GM23248 (cell line): ENCODE measurements around the gene KCNA5. TPM values are rescaled to one million over a fixed set of nuclear protein-coding genes. Genes with fewer than 3 reads are reported as not detected.

Experiments
- DNase-seq: peaks from one replicate; pipeline ENCODE4 v3.0.0-alpha.2; 2015
- H2AFZ ChIP-seq: fragments of 200-600 bp; sonication (generic); 2 replicates; pipeline ENCODE4 v1.6.1; 2016; ENCODE audit warnings: antibody characterized with exemption
- H3F3A ChIP-seq: fragments of 200-600 bp; sonication (generic); 2 replicates; pipeline ENCODE4 v1.6.1; 2016; ENCODE audit warnings: mild to moderate bottlenecking, antibody characterized with exemption, mixed run types; ENCODE audit not compliant: insufficient read depth
- H3K27ac ChIP-seq: fragments of 200-600 bp; sonication (generic); 2 replicates; pipeline ENCODE4 v1.5.1; 2016; ENCODE audit warnings: mild to moderate bottlenecking
- H3K27me3 ChIP-seq: fragments of 200-600 bp; sonication (generic); replicated peaks from 2 replicates; pipeline ENCODE4 v1.6.1; 2016; ENCODE audit warnings: mild to moderate bottlenecking; ENCODE audit not compliant: insufficient read depth
- H3K36me3 ChIP-seq: fragments of 200-600 bp; sonication (generic); 2 replicates; pipeline ENCODE4 v1.6.1; 2016; ENCODE audit warnings: low read depth, mild to moderate bottlenecking
- H3K4me1 ChIP-seq: fragments of 200-600 bp; sonication (generic); 2 replicates; pipeline ENCODE4 v1.6.1; 2016; ENCODE audit warnings: mild to moderate bottlenecking; ENCODE audit not compliant: insufficient read depth
- H3K4me2 ChIP-seq: fragments of 200-600 bp; sonication (generic); one replicate; pipeline ENCODE4 v1.6.1; 2016; ENCODE audit warnings: mild to moderate bottlenecking; ENCODE audit not compliant: unreplicated experiment
- H3K4me3 ChIP-seq: fragments of 200-600 bp; sonication (generic); 2 replicates; pipeline ENCODE4 v1.5.1; 2016; ENCODE audit warnings: mild to moderate bottlenecking
- H3K79me2 ChIP-seq: fragments of 200-600 bp; sonication (generic); 2 replicates; pipeline ENCODE4 v1.6.1; 2016; ENCODE audit warnings: mild to moderate bottlenecking; ENCODE audit not compliant: insufficient read depth
- H3K9ac ChIP-seq: fragments of 200-600 bp; sonication (generic); 2 replicates; pipeline ENCODE4 v1.6.1; 2016; ENCODE audit warnings: mild to moderate bottlenecking
- H3K9me2 ChIP-seq: fragments of 200-600 bp; sonication (generic); 2 replicates; pipeline ENCODE4 v1.6.1; 2016; ENCODE audit warnings: mixed run types, mild to moderate bottlenecking, moderate library complexity; ENCODE audit not compliant: insufficient read depth
- H3K9me3 ChIP-seq: fragments of 200-600 bp; sonication (generic); one replicate; pipeline ENCODE4 v1.6.1; 2017; ENCODE audit warnings: low read depth
- H4K20me1 ChIP-seq: fragments of 200-600 bp; sonication (generic); 2 replicates; pipeline ENCODE4 v1.6.0; 2016; ENCODE audit not compliant: insufficient read depth
- EZH2 ChIP-seq: fragments of 200-600 bp; sonication (generic); IDR thresholded peaks from 2 replicates; pipeline ENCODE4 v1.6.1; 2018; ENCODE audit warnings: antibody characterized with exemption, mild to moderate bottlenecking; ENCODE audit not compliant: insufficient read depth, poor library complexity, severe bottlenecking
- EZH2phosphoT487 ChIP-seq: fragments of 200-600 bp; sonication (generic); IDR thresholded peaks from 2 replicates; pipeline ENCODE4 v1.6.1; 2018; ENCODE audit warnings: antibody characterized with exemption, moderate library complexity, mild to moderate bottlenecking, low read depth; ENCODE audit not compliant: insufficient read depth
- WGBS, 2 experiments: methylation state at CpG; one replicate each; pipeline ENCODE4 v1.1.6; 2015 to 2017; ENCODE audit warnings: low lambda C conversion rate in 2 of 2, low coverage in 1 of 2; ENCODE audit errors: missing lambda C conversion rate in 2 of 2; 5-methylcytosine and 5-hydroxymethylcytosine counted together
- in situ Hi-C: fragments of 300-500 bp; cut with MboI; formaldehyde crosslinking; loops from 2 replicates; pipeline ENCODE4 v1.15.0; 2020
- polyA plus RNA-seq: library from polyadenylated mRNA; unstranded; fragments of >200 nt; fragmentation: Nextera tagmentation; extraction: Ambion mirVana; gene quantifications from 2 replicates; pipeline ENCODE4 v1.2.1, GENCODE V29; 2016
- total RNA-seq: library from RNA; depleted of rRNA; stranded (reverse); fragments of >200 nt; shearing (Covaris generic); gene quantifications from 2 replicates; pipeline ENCODE4 v1.2.3, GENCODE V29; 2014; rRNA removed

The KCNA5 gene
- total and polyA plus RNA-seq, 2 experiments from 2014 or later = not detected

GRCh38 chr12:5094551-5094950, 50.9 kb downstream of the KCNA5 start:
- Histone ChIP-seq H3K9me3 (no peaks in the 10 kb centered on the region), H3K4me2 (no peak overlapping the region), H3F3A (no peaks in the 10 kb centered on the region), H3K9me2 (no peaks in the 10 kb centered on the region), H3K36me3 (no peaks in the 10 kb centered on the region), H4K20me1 (no peaks in the 10 kb centered on the region), H2AFZ (no peak overlapping the region), H3K9ac (no peak overlapping the region), H3K27me3 (no peaks in the 10 kb centered on the region), H3K79me2 (no peaks in the 10 kb centered on the region), H3K4me1 (peaks cover 28% of the 10 kb centered on the region), H3K27ac (no peak overlapping the region), H3K4me3 (no peak overlapping the region)
- WGBS, 2 experiments = 4 to 6% methylated on average over 1 of the region's 1 CpG
- peak; percentile 28 for DNase-seq
- in situ Hi-C loops = no loop called here
- TF ChIP-seq EZH2 = no peak
- TF ChIP-seq EZH2phosphoT487 = no peak

DNA sequence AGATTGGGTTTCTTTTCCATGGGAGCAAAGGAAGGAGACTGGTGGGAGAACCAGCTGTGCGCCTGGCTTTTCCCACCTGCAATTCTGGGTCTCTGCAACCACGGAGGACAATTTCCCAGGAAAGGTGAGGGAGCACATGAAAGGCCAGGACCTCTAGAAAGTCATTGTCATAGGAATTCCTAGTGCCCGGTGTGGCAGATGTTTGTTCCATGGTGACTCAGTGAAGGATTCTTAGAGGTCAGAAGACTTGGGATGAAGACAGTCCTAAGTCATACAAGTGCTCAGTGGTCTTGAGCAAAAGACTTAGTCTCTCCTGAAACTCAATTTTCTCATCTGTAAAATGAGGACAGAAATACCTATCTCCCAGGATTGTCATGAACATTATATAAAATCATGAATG, 51.3 kb downstream of the KCNA5 start:
- WGBS, 2 experiments = 48 to 56% methylated on average over 3 of the region's 3 CpGs
- no peak overlapping the region for H3K27ac ChIP-seq

More for the DNA sequence above, 51.3 kb downstream of the KCNA5 start:
- Histone ChIP-seq H3K4me2 (peak overlapping the region; percentile 29), H3K79me2 (no peaks in the 10 kb centered on the region), H3K9me2 (no peaks in the 10 kb centered on the region), H3K9me3 (no peaks in the 10 kb centered on the region), H3K27me3 (no peaks in the 10 kb centered on the region), H3K4me1 (peaks cover 28% of the 10 kb centered on the region), H2AFZ (no peak overlapping the region), H3K4me3 (no peak overlapping the region), H3K9ac (no peak overlapping the region), H4K20me1 (no peaks in the 10 kb centered on the region), H3F3A (no peaks in the 10 kb centered on the region), H3K36me3 (no peaks in the 10 kb centered on the region)
- TF ChIP-seq EZH2phosphoT487 (no peak), EZH2 (no peak)
- in situ Hi-C loops = no loop called here
- DNase-seq = peak; percentile 45

Other genes starting within 250 kb of the KCNA5 start
- not detected in 2 replicates for gene KCNA1, start 134.0 kb upstream of the KCNA5 start, total RNA-seq
- not detected in 2 replicates for gene KCNA1, start 134.0 kb upstream of the KCNA5 start, polyA plus RNA-seq